ENCODE results near the gene RSPH1.

- TF ChIP-seq MAX (IDR thresholded peaks at IDR 0.05) (no peak), USF1 (IDR thresholded peaks at IDR 0.05) (no peak), YY1 (IDR thresholded peaks at IDR 0.05; ENCODE audit: low read depth) (no peak), CEBPB (IDR thresholded peaks at IDR 0.05) (no peak), TCF12 (IDR thresholded peaks at IDR 0.05; ENCODE audit: low read depth) (no peak)
These were observed 33.8 kb downstream of the RSPH1 start for GRCh38 chr21:42461881-42462877.
